Measurements from ENCODE around the gene PRKRIP1.
"Not testable (repeated sequence)": the region's sequence is repeated elsewhere in the genome, so short reads cannot be mapped to it uniquely, and the experiment has no call there.

PRKRIP1 gene

GRCh38 chr7:102395873-102396709 lies at the start of gene PRKRIP1:
PRKRIP1 (plus strand) TSS chr7:102396363; CDS start chr7:102396412, 49 bp downstream.
- peak; percentile 93 for DNase-seq

- not testable (repeated sequence) for DNase-seq
Measured at GRCh38 chr7:102346983-102347382, 49.2 kb upstream of the PRKRIP1 start.

- not testable (repeated sequence) for DNase-seq
Measured at GRCh38 chr7:102356344-102356743, 39.8 kb upstream of the PRKRIP1 start, which contains the start of gene SPDYE6. SPDYE6 (minus strand) TSS chr7:102356444; CDS start chr7:102356023, 421 bp downstream.

- peak; percentile 98 for DNase-seq
Measured at GRCh38 chr7:102363549-102364393, 32.4 kb upstream of the PRKRIP1 start.

DNA sequence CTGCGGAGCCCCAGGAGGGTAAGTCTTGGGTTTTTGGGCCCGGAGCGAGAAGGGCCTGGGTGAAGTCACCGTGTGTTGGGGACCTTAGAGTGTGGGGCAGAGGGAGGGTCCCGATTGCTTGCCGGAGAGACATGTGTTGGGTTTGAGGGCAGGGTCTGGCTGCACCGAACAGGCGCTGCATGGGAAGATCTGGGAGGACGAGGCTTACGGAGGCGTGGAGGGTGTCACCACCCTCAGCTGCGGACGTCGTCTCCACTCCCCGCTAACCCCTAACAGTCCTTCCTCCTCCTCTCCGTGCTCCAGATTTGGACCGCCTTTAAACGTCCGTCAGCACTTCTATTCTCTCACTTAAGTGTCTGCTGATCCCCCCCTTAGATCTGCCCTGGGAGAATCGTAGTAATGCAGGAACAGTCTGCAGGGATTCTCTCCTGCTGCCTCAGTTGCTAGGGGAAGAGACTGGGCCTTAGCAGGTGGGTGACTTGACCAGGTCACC lies 31.7 kb upstream of the PRKRIP1 start:
- DNase-seq, result not testable (repeated sequence)

- DNase-seq, result not testable (repeated sequence)
Measured at GRCh38 chr7:102365390-102365789, 30.8 kb upstream of the PRKRIP1 start.

- not testable (repeated sequence) for DNase-seq
Measured at GRCh38 chr7:102370038-102370437, 26.1 kb upstream of the PRKRIP1 start.

- not testable (repeated sequence) for DNase-seq
Measured at GRCh38 chr7:102372796-102373195, 23.4 kb upstream of the PRKRIP1 start.

GRCh38 chr7:102376964-102377466 lies 19.1 kb upstream of the PRKRIP1 start:
- no peak for DNase-seq

DNA sequence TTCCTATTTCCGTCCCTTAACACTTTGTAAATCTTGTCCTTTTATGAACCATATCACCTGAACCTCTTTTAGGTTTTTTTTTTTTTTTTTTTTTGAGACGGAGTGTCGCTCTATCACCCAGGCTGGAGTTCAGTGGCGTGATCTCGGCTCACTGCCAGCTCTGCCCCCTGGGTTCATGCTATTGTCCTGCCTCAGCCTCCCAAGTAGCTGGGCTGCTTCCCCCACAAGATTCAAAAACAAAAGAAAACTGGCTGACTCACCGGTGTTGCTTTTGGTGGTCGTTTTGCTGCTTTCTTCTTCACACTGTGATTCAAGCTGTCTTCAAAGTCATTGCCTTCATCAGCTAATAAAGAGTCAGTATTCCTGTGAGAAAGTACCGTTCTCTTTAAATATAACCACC lies 15.3 kb upstream of the PRKRIP1 start:
- DNase-seq, result not testable (repeated sequence)

DNA sequence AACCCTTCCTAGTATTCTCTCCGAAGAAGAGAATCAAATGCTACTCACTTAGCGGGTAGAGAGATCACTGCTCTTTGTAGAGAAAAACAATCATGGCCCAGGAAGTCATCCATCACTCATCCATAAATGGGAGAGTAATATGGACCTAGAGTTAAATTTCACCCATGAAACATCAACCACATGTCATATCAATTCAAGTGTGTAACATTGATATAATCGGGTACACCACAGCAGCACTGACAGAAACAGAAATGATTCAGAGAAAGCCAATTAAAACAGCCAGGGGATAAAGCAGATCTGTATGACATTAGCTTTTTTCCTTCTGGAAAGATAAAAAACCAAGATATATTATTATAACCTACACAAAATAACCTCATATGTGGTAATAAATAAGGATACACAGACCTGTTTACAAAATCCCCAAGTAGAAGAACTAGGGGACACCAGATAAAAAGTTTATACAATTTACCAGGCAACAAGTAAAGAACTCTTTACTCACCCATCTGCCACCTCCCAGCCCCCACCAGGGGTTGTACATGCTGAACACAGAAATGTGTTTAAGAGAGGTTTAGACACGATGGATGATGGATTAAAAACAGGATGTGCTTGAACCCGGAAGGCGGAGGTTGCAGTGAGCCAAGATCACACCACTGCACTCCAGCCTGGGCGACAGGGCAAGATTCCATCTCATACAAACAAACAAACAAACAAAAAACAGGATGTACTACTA lies 14.3 kb upstream of the PRKRIP1 start:
- not testable (repeated sequence) for DNase-seq

DNA sequence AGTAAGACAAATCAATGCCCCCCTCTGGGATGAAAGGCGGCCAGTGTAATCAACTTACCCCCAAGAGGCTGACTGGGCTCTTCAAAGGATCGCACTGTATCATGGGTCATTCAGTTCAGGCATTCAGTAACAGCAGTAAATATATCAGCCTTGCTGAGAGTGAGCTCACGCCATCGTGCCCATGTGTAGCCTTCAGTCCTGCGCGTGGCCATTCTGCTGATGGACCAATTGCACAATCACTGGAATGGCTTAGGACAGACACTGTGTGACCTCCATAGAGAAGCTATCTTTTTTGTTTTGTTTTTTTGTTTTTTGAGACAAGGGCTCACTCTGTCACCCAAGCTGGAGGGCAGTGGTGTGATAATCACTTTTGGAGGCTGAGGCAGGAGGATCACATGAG lies 9.1 kb upstream of the PRKRIP1 start:
- DNase-seq, result no peak

DNA sequence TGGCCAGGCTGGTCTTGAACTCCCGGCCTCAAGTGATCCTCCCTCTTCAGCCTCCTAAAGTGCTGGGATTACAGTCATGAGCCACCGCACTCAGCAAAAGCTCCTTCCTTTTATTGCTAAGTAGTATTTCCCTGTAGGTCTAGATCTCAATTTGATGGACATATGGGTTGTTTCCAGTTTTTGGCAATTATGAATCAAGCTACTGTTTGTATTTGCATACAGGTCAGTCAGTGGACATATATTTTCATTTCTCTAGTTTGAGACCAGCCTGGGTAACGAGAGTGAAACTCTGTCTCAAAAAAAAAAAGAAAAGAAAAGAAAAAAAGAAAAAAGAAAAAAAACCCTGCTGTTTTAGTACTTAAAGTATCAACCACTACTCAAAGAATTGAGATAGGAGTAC lies 6.4 kb upstream of the PRKRIP1 start:
- no peak for DNase-seq

GRCh38 chr7:102390697-102391484 lies 5.3 kb upstream of the PRKRIP1 start:
- DNase-seq, result peak; percentile 61

GRCh38 chr7:102392330-102392729 lies 3.8 kb upstream of the PRKRIP1 start:
- DNase-seq, result no peak

- no peak for DNase-seq
Measured at GRCh38 chr7:102393467-102393866, 2.7 kb upstream of the PRKRIP1 start.

GRCh38 chr7:102395592-102395872 lies 631 bp upstream of the PRKRIP1 start:
- DNase-seq, result no peak

DNA sequence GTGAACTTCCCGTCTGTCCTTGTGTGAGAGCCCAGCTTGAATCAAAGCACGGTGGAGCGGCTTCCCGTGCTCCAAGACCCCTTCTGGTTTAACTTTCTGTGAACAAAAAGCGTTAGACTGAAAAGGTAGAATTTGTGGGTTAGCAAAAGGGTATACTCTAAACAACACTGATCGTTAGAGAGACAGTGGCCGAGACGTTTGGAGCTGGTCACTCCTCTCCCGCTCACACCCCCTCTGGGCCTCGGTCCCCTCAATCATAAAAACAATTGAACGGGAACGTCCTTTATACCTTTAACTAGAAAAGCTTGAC lies 502 bp downstream of the PRKRIP1 start:
- no peak for DNase-seq

- no peak for DNase-seq
Measured at GRCh38 chr7:102398543-102398942, 2.4 kb downstream of the PRKRIP1 start.

DNA sequence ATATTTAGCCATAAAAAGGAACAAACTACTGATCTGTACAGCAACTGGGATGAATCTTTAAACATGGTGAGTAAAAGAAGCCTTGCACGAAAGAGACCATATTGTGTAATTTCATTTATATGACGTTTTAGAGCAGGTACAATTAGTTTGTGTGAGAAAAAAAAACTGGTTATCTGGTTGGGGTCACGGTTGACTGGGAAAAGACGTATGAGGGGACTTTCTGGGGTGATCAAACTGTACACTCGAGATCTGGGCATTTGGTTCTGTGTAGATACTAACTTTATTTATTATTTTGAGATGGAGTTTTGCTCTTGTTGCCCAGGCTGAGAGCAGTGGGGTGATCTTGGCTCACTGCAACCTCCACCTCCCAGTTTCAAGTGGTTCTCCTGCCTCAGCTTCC lies 4.2 kb downstream of the PRKRIP1 start:
- DNase-seq, result no peak

DNA sequence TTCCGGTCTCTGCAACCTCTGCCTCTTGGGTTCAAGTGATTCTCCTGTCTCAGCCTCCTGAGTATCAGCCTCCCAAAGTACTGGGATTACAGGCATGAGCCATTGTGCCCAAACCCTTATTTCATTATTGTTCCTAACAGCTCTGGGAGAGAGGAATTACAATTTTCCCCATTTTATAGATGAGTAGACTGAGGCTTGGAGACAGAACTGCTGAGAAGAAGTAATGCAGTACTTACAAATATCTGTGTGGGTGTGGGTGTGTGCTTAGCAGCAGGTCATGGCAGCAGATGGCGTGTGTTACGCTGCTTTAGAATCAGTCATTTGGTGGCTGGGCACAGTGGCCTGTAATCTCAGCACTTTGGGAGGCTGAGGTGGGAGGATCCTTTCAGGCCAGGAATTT lies 7.4 kb downstream of the PRKRIP1 start:
- no peak for DNase-seq
